Naive thymus-derived CD4-positive, alpha-beta T cell (primary cell): ENCODE measurements around the gene MLLT1. TPM values are rescaled to one million over a fixed set of nuclear protein-coding genes. Genes with fewer than 3 reads are reported as not detected.
A peak's percentile ranks its signal among the peaks of the same experiment; 100 is the strongest.

ENCODE experiments used
- ATAC-seq: fragments of 150-1000 bp; cut with Tn5 transposase; 2 replicates; pipeline ENCODE4 v1.10.0; 2021; ENCODE audit warnings: mild to moderate bottlenecking, moderate library complexity
- CTCF ChIA-PET: fragments of 350-600 bp; sonication (Branson Sonifier 250); formaldehyde crosslinking; loops from one replicate; lab custom pipeline; 2021; ENCODE audit warnings: antibody characterized with exemption; lab: Charles Lee
- POLR2A ChIA-PET: fragments of 350-600 bp; sonication (Branson Sonifier 250); formaldehyde crosslinking; loops from one replicate; lab custom pipeline; 2021; ENCODE audit warnings: antibody characterized with exemption, inconsistent platforms; lab: Charles Lee
- DNase-seq, 9 donors: peaks; one replicate each; pipeline versions ENCODE4 v3.0.0 to v3.0.0-alpha.2; 2020 to 2022; ENCODE audit warnings: mixed read lengths in 1 of 9
- H3K27ac ChIP-seq: one replicate; pipeline ENCODE4 v1.7.0; 2013; ENCODE audit warnings: mild to moderate bottlenecking, low read depth, low read length, moderate library complexity
- H3K27me3 ChIP-seq, 2 donors: one replicate each; pipeline ENCODE4 v1.7.0; 2013; ENCODE audit warnings: low read length in 2 of 2, mild to moderate bottlenecking in 2 of 2, moderate library complexity in 2 of 2; ENCODE audit not compliant: control insufficient read depth in 2 of 2, insufficient read depth in 2 of 2
- H3K36me3 ChIP-seq, 3 experiments: 1 replicate in 2 of 3; 2 replicates in 1 of 3; pipeline ENCODE4 v1.7.0; 2013; ENCODE audit warnings: low read length in 3 of 3, mild to moderate bottlenecking in 3 of 3, moderate library complexity in 1 of 3; ENCODE audit not compliant: insufficient read depth in 3 of 3, control insufficient read depth in 2 of 3
- H3K4me1 ChIP-seq, 2 donors: one replicate each; pipeline ENCODE4 v1.7.0; 2013; ENCODE audit warnings: low read length in 2 of 2, mild to moderate bottlenecking in 2 of 2, moderate library complexity in 1 of 2; ENCODE audit not compliant: control insufficient read depth in 2 of 2, insufficient read depth in 2 of 2
- H3K4me3 ChIP-seq: 2 replicates; pipeline ENCODE4 v1.7.0; 2013; ENCODE audit warnings: mild to moderate bottlenecking, low read length
- H3K9me3 ChIP-seq, 3 experiments: 1 replicate in 2 of 3; 2 replicates in 1 of 3; pipeline ENCODE4 v1.7.0; 2013; ENCODE audit warnings: low read length in 3 of 3; ENCODE audit not compliant: control insufficient read depth in 2 of 3
- H3K27ac Mint-ChIP-seq, 9 donors: one replicate each; pipeline ENCODE4 v1.8.0; 2020 to 2022; ENCODE audit warnings: mixed read lengths in 9 of 9, mild to moderate bottlenecking in 8 of 9, moderate library complexity in 5 of 9, inconsistent platforms in 2 of 9
- H3K27me3 Mint-ChIP-seq, 5 donors: one replicate each; pipeline ENCODE4 v1.8.0; 2021 to 2022; ENCODE audit warnings: mixed read lengths in 5 of 5, mild to moderate bottlenecking in 1 of 5
- H3K36me3 Mint-ChIP-seq, 5 donors: one replicate each; pipeline ENCODE4 v1.8.0; 2020 to 2022; ENCODE audit warnings: mixed read lengths in 5 of 5, mild to moderate bottlenecking in 3 of 5, inconsistent platforms in 1 of 5
- H3K4me1 Mint-ChIP-seq, 7 donors: one replicate each; pipeline ENCODE4 v1.8.0; 2020 to 2022; ENCODE audit warnings: mixed read lengths in 7 of 7, mild to moderate bottlenecking in 3 of 7, inconsistent platforms in 1 of 7
- H3K4me3 Mint-ChIP-seq, 10 donors: one replicate each; pipeline ENCODE4 v1.8.0; 2020 to 2022; ENCODE audit warnings: mild to moderate bottlenecking in 10 of 10, mixed read lengths in 10 of 10, moderate library complexity in 6 of 10, inconsistent platforms in 2 of 10
- H3K9me3 Mint-ChIP-seq, 11 donors: one replicate each; pipeline ENCODE4 v1.8.0; 2020 to 2022; ENCODE audit warnings: mixed read lengths in 11 of 11, mild to moderate bottlenecking in 4 of 11, inconsistent platforms in 1 of 11, moderate library complexity in 1 of 11
- intact Hi-C, 2 donors: fragments of 100-400 bp; cut with micrococcal nuclease; formaldehyde crosslinking; loops; one replicate each; pipeline ENCODE4 v1.15.1; 2023
- polyA plus RNA-seq, 2 donors: library from polyadenylated mRNA; unstranded; fragments of 300-500 nt; fragmentation: Illumina TruSeq; gene quantifications; one replicate each; pipeline ENCODE4 v1.2.3, GENCODE V29; 2021
- total RNA-seq, 6 experiments: library from RNA in 5 of 6; stranded (reverse) in 5 of 6; gene quantifications; 1 replicate in 5 of 6; 2 replicates in 1 of 6; pipeline ENCODE4 v1.2.3 and lab custom pipeline; 2021 to 2026

The MLLT1 gene
- total and polyA plus RNA-seq, 7 experiments from 2014 or later = 0.57 to 47.5 (median 37.5) TPM

DNA sequence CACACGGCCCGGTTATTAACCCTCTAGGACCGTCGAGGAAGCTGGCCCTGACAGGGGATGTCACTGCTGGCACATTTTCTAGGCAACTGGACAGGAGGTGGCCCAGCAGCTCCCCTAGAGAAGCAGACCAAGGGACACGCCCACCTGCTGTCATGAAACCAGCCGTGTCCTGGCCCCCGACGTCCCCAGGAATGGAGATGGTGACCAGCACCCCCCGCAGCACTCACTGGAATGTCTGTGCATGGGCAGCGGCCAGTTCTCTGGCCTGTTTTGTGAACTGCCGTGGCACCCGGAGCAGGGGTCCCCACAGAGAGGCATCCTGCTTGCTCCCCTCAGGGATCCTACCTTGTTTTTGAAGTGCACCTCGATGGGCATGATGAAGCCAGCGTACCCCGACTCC, 17.9 kb downstream of the MLLT1 start:
- H3K36me3 ChIP-seq = peaks cover 0 to 55% (median 9%) of the 10 kb centered on the region in 3 experiments

DNA sequence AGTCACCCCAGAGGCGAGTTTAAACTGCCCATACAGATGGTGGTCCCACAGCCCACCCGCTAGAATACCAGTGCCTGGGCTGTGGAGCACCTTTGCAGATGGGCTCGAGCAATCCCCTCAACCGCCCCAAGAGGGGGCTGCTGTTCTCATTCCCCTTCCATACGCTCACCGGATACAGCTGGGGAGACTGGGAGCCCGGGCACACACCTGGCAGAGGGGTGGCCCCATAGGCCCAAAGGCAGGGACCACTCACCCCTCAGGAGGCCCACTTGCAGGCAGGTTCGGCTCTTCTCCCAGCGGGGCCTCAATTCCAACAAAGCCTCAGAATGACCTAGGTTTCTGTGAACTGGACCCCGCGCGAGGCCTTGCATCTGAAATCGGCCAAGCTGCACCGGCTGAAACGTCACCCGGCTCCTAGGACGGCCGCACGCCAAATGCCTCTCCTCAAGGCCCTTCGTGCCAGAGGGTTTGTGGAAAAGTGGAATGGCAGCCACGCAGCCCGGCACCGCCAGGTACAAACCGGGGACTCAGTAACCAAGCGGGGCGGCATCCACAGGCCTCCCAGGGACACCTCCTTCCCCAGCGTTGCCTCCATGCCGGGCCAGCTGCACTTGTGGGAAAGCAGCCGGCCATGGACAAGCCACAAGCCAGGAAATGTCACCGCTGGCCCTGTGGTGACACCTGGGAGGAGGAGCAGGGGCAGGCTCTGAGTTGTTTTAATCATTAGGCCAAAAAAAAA, 18.7 kb downstream of the MLLT1 start:
- H3K27ac ChIP-seq = no peak overlapping the region
- Mint-ChIP-seq H3K4me1 (peaks cover 3 to 27% (median 22%) of the 10 kb centered on the region in 7 donors), H3K4me3 (no peak overlapping the region), H3K27me3 (no peaks in the 10 kb centered on the region), H3K9me3 (no peaks in the 10 kb centered on the region), H3K27ac (peak overlapping the region in 1 of 9 donors; percentile 50), H3K36me3 (peaks cover 0 to 36% (median 14%) of the 10 kb centered on the region in 5 donors)
- H3K4me1 ChIP-seq = peaks cover 0 to 6% of the 10 kb centered on the region in 2 donors
- ChIA-PET POLR2A (no interaction called here), CTCF (no interaction called here)
- intact Hi-C loops = no loop called here
- DNase-seq (peak in 4 of 9 donors; percentile 13 to 40 (median 28)), ATAC-seq (peak; percentile 55)
- peaks cover 0 to 55% (median 9%) of the 10 kb centered on the region in 3 experiments for H3K36me3 ChIP-seq
- H3K9me3 ChIP-seq = no peaks in the 10 kb centered on the region
- no peaks in the 10 kb centered on the region for H3K27me3 ChIP-seq
- no peak overlapping the region for H3K4me3 ChIP-seq

More for the DNA sequence above, 17.9 kb downstream of the MLLT1 start:
- no peaks in the 10 kb centered on the region for H3K27me3 ChIP-seq
- Mint-ChIP-seq H3K27me3 (no peaks in the 10 kb centered on the region), H3K27ac (peak overlapping the region in 4 of 9 donors; percentile 3 to 73 (median 46)), H3K4me3 (no peak overlapping the region), H3K4me1 (peaks cover 3 to 28% (median 19%) of the 10 kb centered on the region in 7 donors), H3K36me3 (peaks cover 0 to 36% (median 10%) of the 10 kb centered on the region in 5 donors), H3K9me3 (no peaks in the 10 kb centered on the region)
- no peak for ATAC-seq
- H3K4me1 ChIP-seq = peaks cover 0 to 6% of the 10 kb centered on the region in 2 donors
- CTCF ChIA-PET = no interaction called here
- no peak overlapping the region for H3K4me3 ChIP-seq
- POLR2A ChIA-PET = no interaction called here
- no peak for DNase-seq
- H3K27ac ChIP-seq = no peak overlapping the region
- intact Hi-C loops = no loop called here
- H3K9me3 ChIP-seq = no peaks in the 10 kb centered on the region

DNA sequence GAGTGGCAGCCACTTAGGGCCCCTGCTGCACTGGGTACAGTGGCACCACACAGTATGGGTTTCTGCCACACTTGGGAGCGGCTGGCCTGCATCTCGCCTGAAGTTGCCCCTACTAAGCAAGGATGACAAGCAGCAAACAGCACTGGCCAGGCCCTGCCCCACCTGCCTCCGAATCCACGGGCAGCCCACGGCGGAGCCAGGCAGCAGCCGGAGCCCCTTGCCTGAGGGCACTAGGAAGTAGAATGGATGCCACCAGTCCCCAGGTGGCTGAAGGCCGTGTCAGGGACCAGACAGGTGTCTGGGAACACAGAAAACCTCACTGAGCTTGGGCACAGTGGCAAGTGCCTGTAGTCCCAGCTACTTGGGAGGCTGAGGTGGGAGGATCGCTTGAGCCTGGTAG, 19.4 kb downstream of the MLLT1 start:
- Mint-ChIP-seq H3K27me3 (no peaks in the 10 kb centered on the region), H3K36me3 (peaks cover 0 to 39% (median 14%) of the 10 kb centered on the region in 5 donors), H3K4me3 (no peak overlapping the region), H3K27ac (no peak overlapping the region), H3K9me3 (no peaks in the 10 kb centered on the region), H3K4me1 (peaks cover 3 to 27% (median 22%) of the 10 kb centered on the region in 7 donors)
- POLR2A ChIA-PET = no interaction called here
- no peak overlapping the region for H3K4me3 ChIP-seq
- H3K27me3 ChIP-seq = no peaks in the 10 kb centered on the region
- no peak for DNase-seq
- no peak overlapping the region for H3K27ac ChIP-seq
- CTCF ChIA-PET = no interaction called here
- intact Hi-C loops = no loop called here
- no peak for ATAC-seq
- peaks cover 0 to 55% (median 9%) of the 10 kb centered on the region in 3 experiments for H3K36me3 ChIP-seq
- no peaks in the 10 kb centered on the region for H3K9me3 ChIP-seq
- H3K4me1 ChIP-seq = peaks cover 0 to 6% of the 10 kb centered on the region in 2 donors

- Mint-ChIP-seq H3K36me3 (peaks cover 0 to 40% (median 17%) of the 10 kb centered on the region in 5 donors), H3K27ac (peak overlapping the region in 3 of 9 donors; percentile 74 to 87 (median 74))
- POLR2A ChIA-PET = no interaction called here
Observed at GRCh38 chr19:6259312-6259861, 20.4 kb downstream of the MLLT1 start.

DNA sequence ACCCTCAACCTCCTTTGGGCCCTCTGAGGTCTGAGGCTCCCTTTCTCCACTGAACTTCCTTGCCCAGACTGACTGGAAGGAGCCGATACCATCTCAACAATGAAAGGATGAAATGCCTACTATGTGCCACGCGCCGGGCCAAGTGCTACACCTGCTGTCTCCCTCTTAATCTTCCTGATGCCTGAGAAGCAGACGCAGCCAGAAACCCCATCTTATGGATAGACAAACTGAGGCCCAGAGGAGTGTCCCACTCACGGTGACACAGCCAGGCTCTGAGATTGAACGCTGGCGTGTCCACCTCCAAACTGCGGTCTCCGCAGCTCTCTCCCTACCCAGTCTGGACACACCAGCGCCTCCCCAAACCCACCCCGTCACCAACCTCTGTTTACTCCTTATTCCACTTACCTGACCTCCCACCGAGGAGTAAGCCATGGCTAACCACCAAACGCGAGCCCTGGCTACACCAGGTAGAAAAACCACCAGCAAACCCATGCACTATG, 20.9 kb downstream of the MLLT1 start:
- intact Hi-C loops = no loop called here
- H3K36me3 Mint-ChIP-seq = peaks cover 0 to 44% (median 17%) of the 10 kb centered on the region in 5 donors

More at GRCh38 chr19:6259312-6259861, 20.4 kb downstream of the MLLT1 start:
- Histone ChIP-seq H3K27ac (no peak overlapping the region), H3K4me1 (peaks cover 0 to 6% of the 10 kb centered on the region in 2 donors), H3K4me3 (no peak overlapping the region), H3K36me3 (peaks cover 0 to 56% (median 9%) of the 10 kb centered on the region in 3 experiments), H3K27me3 (no peaks in the 10 kb centered on the region), H3K9me3 (no peaks in the 10 kb centered on the region)
- Mint-ChIP-seq H3K9me3 (no peaks in the 10 kb centered on the region), H3K4me1 (peaks cover 3 to 35% (median 20%) of the 10 kb centered on the region in 7 donors), H3K27me3 (no peaks in the 10 kb centered on the region), H3K4me3 (no peak overlapping the region)
- intact Hi-C loops = no loop called here
- CTCF ChIA-PET = interaction anchor here (0.9 kb wide), 1 partner anchor 22 kb away, joined by 3 read pairs; no protein-coding TSS in a partner anchor
- ATAC-seq (no peak), DNase-seq (no peak)

DNA sequence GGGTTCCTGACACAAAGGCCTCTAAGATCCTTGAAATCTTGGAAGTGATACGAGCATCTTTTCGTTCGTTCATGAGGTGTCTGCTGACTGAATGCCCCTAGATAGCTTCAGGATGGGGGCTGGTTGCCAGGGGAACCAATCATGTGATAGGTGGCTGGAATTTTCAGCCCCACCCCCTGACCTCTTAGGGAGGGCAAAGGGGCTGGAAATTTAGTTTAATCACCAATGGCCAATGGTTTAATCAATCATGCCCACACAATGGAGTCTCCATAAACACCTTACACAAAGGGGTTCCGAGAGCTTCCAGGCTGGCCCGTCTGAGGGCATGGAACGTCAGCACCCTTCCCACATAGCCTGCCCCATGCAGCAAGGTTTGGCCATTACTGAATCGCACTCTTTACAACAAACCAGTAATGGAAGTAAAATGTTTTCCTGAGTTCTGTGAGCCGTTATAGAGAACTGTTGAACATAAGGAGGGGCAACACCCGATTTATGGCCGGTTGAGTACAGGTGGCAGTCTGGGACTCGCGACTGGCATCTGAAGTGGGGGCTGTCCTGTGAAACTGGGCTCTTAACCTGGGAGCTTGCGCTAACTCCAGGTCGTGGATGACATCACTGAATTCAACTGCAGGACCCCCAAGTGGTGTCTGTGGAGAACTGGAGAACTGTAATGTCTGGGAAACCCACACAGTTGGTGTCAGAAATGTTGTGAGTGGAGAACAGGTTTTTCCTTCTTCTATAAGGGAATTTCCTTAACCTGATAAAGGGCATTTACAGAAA, 25.6 kb downstream of the MLLT1 start:
- CTCF ChIA-PET = no interaction called here
- intact Hi-C loops = no loop called here
- Mint-ChIP-seq H3K4me1 (peaks cover 4 to 65% (median 49%) of the 10 kb centered on the region in 7 donors), H3K9me3 (no peaks in the 10 kb centered on the region), H3K27me3 (no peaks in the 10 kb centered on the region), H3K27ac (peak overlapping the region in 2 of 9 donors; percentile 13 to 81), H3K36me3 (peaks cover 0 to 37% (median 13%) of the 10 kb centered on the region in 5 donors), H3K4me3 (no peak overlapping the region)
- Histone ChIP-seq H3K27me3 (no peaks in the 10 kb centered on the region), H3K36me3 (peaks cover 0 to 27% (median 6%) of the 10 kb centered on the region in 3 experiments), H3K9me3 (no peaks in the 10 kb centered on the region), H3K4me1 (no peaks in the 10 kb centered on the region), H3K27ac (no peak overlapping the region), H3K4me3 (no peak overlapping the region)
- ATAC-seq (no peak), DNase-seq (no peak)
- POLR2A ChIA-PET = no interaction called here

More for the DNA sequence above, 20.9 kb downstream of the MLLT1 start:
- peaks cover 0 to 6% of the 10 kb centered on the region in 2 donors for H3K4me1 ChIP-seq
- H3K4me1 Mint-ChIP-seq = peaks cover 3 to 37% (median 21%) of the 10 kb centered on the region in 7 donors
- peaks cover 0 to 58% (median 9%) of the 10 kb centered on the region in 3 experiments for H3K36me3 ChIP-seq
- H3K27me3 Mint-ChIP-seq = no peaks in the 10 kb centered on the region
- H3K9me3 ChIP-seq = no peaks in the 10 kb centered on the region
- H3K27ac Mint-ChIP-seq = peak overlapping the region in 3 of 9 donors; percentile 74 to 87 (median 74)
- ChIA-PET POLR2A (no interaction called here), CTCF (interaction anchor here (0.6 kb wide), 1 partner anchor 887 kb away, joined by 7 read pairs; no protein-coding TSS in a partner anchor)
- ATAC-seq = no peak
- H3K27ac ChIP-seq = no peak overlapping the region
- no peaks in the 10 kb centered on the region for H3K9me3 Mint-ChIP-seq
- H3K27me3 ChIP-seq = no peaks in the 10 kb centered on the region
- H3K4me3 ChIP-seq = no peak overlapping the region
- no peak for DNase-seq
- no peak overlapping the region for H3K4me3 Mint-ChIP-seq
